Panc1 (cell line): Measurements from ENCODE around the gene SMARCD2. TPM values are rescaled to one million over a fixed set of nuclear protein-coding genes. Genes with fewer than 3 reads are reported as not detected.
A peak's percentile ranks its signal among the peaks of the same experiment; 100 is the strongest.

Experiments used
- ATAC-seq: fragments of 200-7000 bp; cut with Tn5 transposase; 2 replicates; pipeline ENCODE4 v1.9.1; 2020; ENCODE audit warnings: mild to moderate bottlenecking, moderate library complexity
- BruUV-seq: library from RNA; stranded (reverse); fragments of 400-500 nt; replicated peaks from 2 replicates; lab custom pipeline; 2021; lab: Mats Ljungman, UMichigan
- CTCF ChIA-PET: fragments of 300-600 bp; sonication (Branson Sonifier 250); formaldehyde crosslinking; loops from one replicate; lab custom pipeline; 2022; ENCODE audit warnings: antibody characterized with exemption; lab: Charles Lee
- POLR2A ChIA-PET: fragments of 300-600 bp; sonication (Branson Sonifier 250); formaldehyde crosslinking; loops from one replicate; lab custom pipeline; 2022; ENCODE audit warnings: antibody characterized with exemption; lab: Charles Lee
- DNase-seq: peaks from one replicate; pipeline ENCODE4 v3.0.0-alpha.2; 2010; ENCODE audit warnings: low read depth, low spot score
- H3K27ac ChIP-seq: 2 replicates; pipeline ENCODE4 v1.5.1; 2011; ENCODE audit warnings: mild to moderate bottlenecking, low read length, inconsistent platforms
- H3K27me3 ChIP-seq: fragments of 200-500 bp; sonication (Bioruptor generic); 2 replicates; pipeline ENCODE4 v1.6.0; 2014; ENCODE audit warnings: low read length, inconsistent platforms; ENCODE audit not compliant: control insufficient read depth, insufficient read depth
- H3K36me3 ChIP-seq: fragments of 200-500 bp; sonication (Bioruptor generic); 2 replicates; pipeline ENCODE4 v1.5.1; 2014; ENCODE audit warnings: inconsistent platforms, mild to moderate bottlenecking, low read length, moderate library complexity; ENCODE audit not compliant: control insufficient read depth, insufficient read depth
- H3K4me1 ChIP-seq: 2 replicates; pipeline ENCODE4 v1.5.1; 2011; ENCODE audit warnings: inconsistent platforms, mild to moderate bottlenecking, low read length, moderate library complexity; ENCODE audit not compliant: control insufficient read depth, insufficient read depth
- H3K4me3 ChIP-seq, 2 experiments: 2 replicates each; pipeline ENCODE4 v1.5.1; 2011 to 2012; ENCODE audit warnings: low read depth in 2 of 2, low read length in 2 of 2, mild to moderate bottlenecking in 2 of 2, inconsistent platforms in 1 of 2, moderate library complexity in 1 of 2
- H3K9me3 ChIP-seq: fragments of 200-500 bp; sonication (Bioruptor generic); 2 replicates; pipeline ENCODE4 v1.5.1; 2014; ENCODE audit warnings: low read depth, mild to moderate bottlenecking, inconsistent platforms, low read length, moderate library complexity; ENCODE audit not compliant: control insufficient read depth, insufficient read depth
- POLR2AphosphoS5 ChIP-seq: IDR thresholded peaks from 2 replicates; pipeline ENCODE4 v1.6.1; 2012; ENCODE audit warnings: mild to moderate bottlenecking, low read depth, low read length, moderate library complexity
- SIN3A ChIP-seq: IDR thresholded peaks from 2 replicates; pipeline ENCODE4 v1.6.1; 2012; ENCODE audit warnings: low read depth, mild to moderate bottlenecking, low read length, moderate library complexity, borderline replicate concordance; ENCODE audit not compliant: insufficient read depth
- TCF7L2 ChIP-seq: IDR thresholded peaks from 2 replicates; pipeline ENCODE4 v1.6.1; 2011; ENCODE audit warnings: mild to moderate bottlenecking, low read depth, low read length, inconsistent platforms
- in situ Hi-C: cut with HindIII; loops from 2 replicates; pipeline ENCODE4 v1.10.0; 2016; ENCODE audit warnings: low sequenced_read_pairs, low pct_unique_long_range_greater_than_20kb
- intact Hi-C: fragments of 100-400 bp; cut with micrococcal nuclease; formaldehyde crosslinking; loops from one replicate; pipeline ENCODE4 v1.10.0; 2022; ENCODE audit not compliant: unreplicated experiment
- total RNA-seq: library from RNA; stranded (reverse); gene quantifications from one replicate; pipeline ENCODE4 v1.2.1, GENCODE V29; 2021; ENCODE audit not compliant: unreplicated experiment
- TF ChIP-seq, protein P1 (sequence below), 2 experiments: IDR thresholded peaks; 2 replicates each; pipeline ENCODE4 v1.6.1; 2011 to 2012; ENCODE audit warnings: low read depth in 2 of 2, control low read depth in 1 of 2, low read length in 1 of 2, mild to moderate bottlenecking in 1 of 2, moderate library complexity in 1 of 2; ENCODE audit not compliant: insufficient read depth in 1 of 2
- TF ChIP-seq, protein P2 (sequence below): fragments of 450-650 bp; IDR thresholded peaks from 2 replicates; pipeline ENCODE4 v1.5.1; 2017; ENCODE audit warnings: mild to moderate bottlenecking

SMARCD2 gene
- total RNA-seq, 1 experiment from 2014 or later = 59.4 TPM

DNA sequence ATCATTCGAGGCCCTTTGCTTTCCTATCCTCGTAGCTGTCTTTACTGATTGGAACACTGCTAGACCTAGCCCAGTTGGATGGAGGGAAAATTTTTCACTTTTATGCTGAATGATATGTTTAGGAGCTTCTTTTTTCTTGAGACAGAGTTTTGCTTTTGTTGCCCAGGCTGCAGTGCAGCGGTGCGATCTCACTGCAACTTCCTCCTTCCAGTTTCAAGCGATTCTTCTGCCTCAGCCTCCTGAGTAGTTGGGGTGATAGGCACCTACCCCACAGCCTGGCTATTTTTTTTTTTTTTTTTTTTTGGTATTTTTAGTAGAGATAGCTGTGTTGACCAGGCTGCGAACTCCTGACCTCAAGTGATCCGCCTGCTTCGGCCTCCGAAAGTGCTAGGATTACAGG is 32.5 kb downstream of the SMARCD2 start:
- Histone ChIP-seq H3K27ac (no peak overlapping the region), H3K27me3 (no peaks in the 10 kb centered on the region), H3K4me1 (no peaks in the 10 kb centered on the region), H3K9me3 (no peaks in the 10 kb centered on the region), H3K36me3 (peaks cover 50% of the 10 kb centered on the region), H3K4me3 (no peak overlapping the region)
- CTCF ChIA-PET = no interaction called here
- intact Hi-C loops = no loop called here
- ATAC-seq (no peak), DNase-seq (no peak)
- POLR2A ChIA-PET = no interaction called here
- BruUV-seq = no TSS peak
- in situ Hi-C loops = no loop called here
- no peak for TF ChIP-seq SIN3A
- TF ChIP-seq, protein P1, sequence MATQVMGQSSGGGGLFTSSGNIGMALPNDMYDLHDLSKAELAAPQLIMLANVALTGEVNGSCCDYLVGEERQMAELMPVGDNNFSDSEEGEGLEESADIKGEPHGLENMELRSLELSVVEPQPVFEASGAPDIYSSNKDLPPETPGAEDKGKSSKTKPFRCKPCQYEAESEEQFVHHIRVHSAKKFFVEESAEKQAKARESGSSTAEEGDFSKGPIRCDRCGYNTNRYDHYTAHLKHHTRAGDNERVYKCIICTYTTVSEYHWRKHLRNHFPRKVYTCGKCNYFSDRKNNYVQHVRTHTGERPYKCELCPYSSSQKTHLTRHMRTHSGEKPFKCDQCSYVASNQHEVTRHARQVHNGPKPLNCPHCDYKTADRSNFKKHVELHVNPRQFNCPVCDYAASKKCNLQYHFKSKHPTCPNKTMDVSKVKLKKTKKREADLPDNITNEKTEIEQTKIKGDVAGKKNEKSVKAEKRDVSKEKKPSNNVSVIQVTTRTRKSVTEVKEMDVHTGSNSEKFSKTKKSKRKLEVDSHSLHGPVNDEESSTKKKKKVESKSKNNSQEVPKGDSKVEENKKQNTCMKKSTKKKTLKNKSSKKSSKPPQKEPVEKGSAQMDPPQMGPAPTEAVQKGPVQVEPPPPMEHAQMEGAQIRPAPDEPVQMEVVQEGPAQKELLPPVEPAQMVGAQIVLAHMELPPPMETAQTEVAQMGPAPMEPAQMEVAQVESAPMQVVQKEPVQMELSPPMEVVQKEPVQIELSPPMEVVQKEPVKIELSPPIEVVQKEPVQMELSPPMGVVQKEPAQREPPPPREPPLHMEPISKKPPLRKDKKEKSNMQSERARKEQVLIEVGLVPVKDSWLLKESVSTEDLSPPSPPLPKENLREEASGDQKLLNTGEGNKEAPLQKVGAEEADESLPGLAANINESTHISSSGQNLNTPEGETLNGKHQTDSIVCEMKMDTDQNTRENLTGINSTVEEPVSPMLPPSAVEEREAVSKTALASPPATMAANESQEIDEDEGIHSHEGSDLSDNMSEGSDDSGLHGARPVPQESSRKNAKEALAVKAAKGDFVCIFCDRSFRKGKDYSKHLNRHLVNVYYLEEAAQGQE (IDR thresholded peaks at IDR 0.05; ENCODE audit: insufficient read depth in 1 of 2, low read depth in 2 of 2, low read length in 1 of 2) = no peak
- TF ChIP-seq, protein P2, sequence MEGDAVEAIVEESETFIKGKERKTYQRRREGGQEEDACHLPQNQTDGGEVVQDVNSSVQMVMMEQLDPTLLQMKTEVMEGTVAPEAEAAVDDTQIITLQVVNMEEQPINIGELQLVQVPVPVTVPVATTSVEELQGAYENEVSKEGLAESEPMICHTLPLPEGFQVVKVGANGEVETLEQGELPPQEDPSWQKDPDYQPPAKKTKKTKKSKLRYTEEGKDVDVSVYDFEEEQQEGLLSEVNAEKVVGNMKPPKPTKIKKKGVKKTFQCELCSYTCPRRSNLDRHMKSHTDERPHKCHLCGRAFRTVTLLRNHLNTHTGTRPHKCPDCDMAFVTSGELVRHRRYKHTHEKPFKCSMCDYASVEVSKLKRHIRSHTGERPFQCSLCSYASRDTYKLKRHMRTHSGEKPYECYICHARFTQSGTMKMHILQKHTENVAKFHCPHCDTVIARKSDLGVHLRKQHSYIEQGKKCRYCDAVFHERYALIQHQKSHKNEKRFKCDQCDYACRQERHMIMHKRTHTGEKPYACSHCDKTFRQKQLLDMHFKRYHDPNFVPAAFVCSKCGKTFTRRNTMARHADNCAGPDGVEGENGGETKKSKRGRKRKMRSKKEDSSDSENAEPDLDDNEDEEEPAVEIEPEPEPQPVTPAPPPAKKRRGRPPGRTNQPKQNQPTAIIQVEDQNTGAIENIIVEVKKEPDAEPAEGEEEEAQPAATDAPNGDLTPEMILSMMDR = no peak
- TF ChIP-seq TCF7L2 = no peak
- TF ChIP-seq POLR2AphosphoS5 = no peak

DNA sequence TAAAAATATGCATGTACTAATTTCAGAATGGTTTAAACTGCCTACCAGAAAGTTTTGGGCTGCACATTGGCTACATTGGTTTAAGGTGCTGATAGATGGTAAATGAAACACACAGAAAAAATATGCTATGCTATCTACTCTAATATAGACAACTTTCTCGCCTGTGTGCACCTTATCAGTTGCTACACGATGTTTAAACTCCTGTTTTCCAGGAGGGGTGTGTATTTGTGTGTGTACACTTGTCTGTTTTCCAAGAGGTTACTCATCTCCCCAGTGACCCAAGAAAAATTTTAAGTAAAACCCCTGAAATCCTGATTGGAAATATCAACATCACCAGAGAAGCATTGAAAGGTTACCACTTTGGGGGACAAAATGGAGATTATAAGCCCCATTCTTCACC is 36.9 kb downstream of the SMARCD2 start:
- intact Hi-C loops (no loop called here), in situ Hi-C loops (no loop called here)
- H3K9me3 ChIP-seq = no peaks in the 10 kb centered on the region
- BruUV-seq = TSS peak; percentile 28
- ATAC-seq = no peak
- H3K27ac ChIP-seq = no peak overlapping the region
- CTCF ChIA-PET = no interaction called here
- H3K4me3 ChIP-seq = no peak overlapping the region
- H3K36me3 ChIP-seq = peaks cover 54% of the 10 kb centered on the region
- POLR2A ChIA-PET = no interaction called here
- no peaks in the 10 kb centered on the region for H3K27me3 ChIP-seq
- no peak for DNase-seq
- TF ChIP-seq, protein P1 (IDR thresholded peaks at IDR 0.05; ENCODE audit: insufficient read depth in 1 of 2, low read depth in 2 of 2, low read length in 1 of 2) = no peak
- TF ChIP-seq SIN3A = no peak
- no peak for TF ChIP-seq POLR2AphosphoS5
- TF ChIP-seq TCF7L2 = no peak
- TF ChIP-seq, protein P2 = no peak
- H3K4me1 ChIP-seq = no peaks in the 10 kb centered on the region
